Measurements from ENCODE around the gene SELENOK. TPM values are rescaled to one million over a fixed set of nuclear protein-coding genes. Genes with fewer than 3 reads are reported as not detected.

The SELENOK gene
- total RNA-seq, 6 experiments from 2014 or later = 23.0 to 34.7 (median 29.3) TPM

GRCh38 chr3:53900666-53901331 is 9.1 kb upstream of the SELENOK start:
- Histone ChIP-seq H3K36me3 (no peaks in the 10 kb centered on the region), H3K27ac (no peak overlapping the region), H3K4me3 (no peak overlapping the region), H3K9me3 (no peaks in the 10 kb centered on the region), H3K4me1 (no peaks in the 10 kb centered on the region), H3K27me3 (peaks cover 0 to 3% of the 10 kb centered on the region in 2 donors)
- ATAC-seq (no peak), DNase-seq (no peak)
- intact Hi-C loops (cut with DNase I) = no loop called here
- TF ChIP-seq POLR2A (IDR thresholded peaks at IDR 0.05) = no peak
- no peak for TF ChIP-seq CTCF (IDR thresholded peaks at IDR 0.05)
- WGBS (ENCODE audit: insufficient coverage, low coverage, low lambda C conversion rate, missing lambda C conversion rate) = 85% methylated on average over 2 of the region's 2 CpGs

GRCh38 chr3:53899750-53900149 is 8.1 kb upstream of the SELENOK start:
- Histone ChIP-seq H3K4me3 (no peak overlapping the region), H3K27me3 (peaks cover 0 to 3% of the 10 kb centered on the region in 2 donors), H3K9me3 (no peaks in the 10 kb centered on the region), H3K27ac (no peak overlapping the region), H3K4me1 (no peaks in the 10 kb centered on the region), H3K36me3 (no peaks in the 10 kb centered on the region)
- 44% methylated on average over 1 of the region's 2 CpGs for WGBS (ENCODE audit: insufficient coverage, low coverage, low lambda C conversion rate, missing lambda C conversion rate)
- TF ChIP-seq CTCF (IDR thresholded peaks at IDR 0.05) (no peak), POLR2A (IDR thresholded peaks at IDR 0.05) (no peak)
- ATAC-seq (no peak), DNase-seq (no peak)
- intact Hi-C loops (cut with DNase I) = no loop called here

GRCh38 chr3:53892286-53892637 is 603 bp upstream of the SELENOK start:
- Histone ChIP-seq H3K4me1 (peaks cover 0 to 19% (median 7%) of the 10 kb centered on the region in 4 donors), H3K4me3 (peak overlapping the region; percentile 73 to 98 (median 76)), H3K36me3 (peaks cover 0 to 8% (median 4%) of the 10 kb centered on the region in 4 donors), H3K9me3 (no peaks in the 10 kb centered on the region), H3K27ac (peak overlapping the region; percentile 78 to 98 (median 96)), H3K27me3 (no peaks in the 10 kb centered on the region)
- no peak for ATAC-seq
- no peak for DNase-seq
- intact Hi-C loops (cut with DNase I) = no loop called here
- TF ChIP-seq POLR2A (IDR thresholded peaks at IDR 0.05) (no peak), CTCF (IDR thresholded peaks at IDR 0.05) (no peak)
- WGBS (ENCODE audit: insufficient coverage, low coverage, low lambda C conversion rate, missing lambda C conversion rate) = 29% methylated on average over 4 of the region's 4 CpGs

- 2% methylated on average over 17 of the region's 21 CpGs for WGBS (ENCODE audit: insufficient coverage, low coverage, low lambda C conversion rate, missing lambda C conversion rate)
- Histone ChIP-seq H3K4me3 (peak overlapping the region; percentile 73 to 98 (median 76)), H3K4me1 (peaks cover 0 to 19% (median 7%) of the 10 kb centered on the region in 4 donors), H3K27me3 (no peaks in the 10 kb centered on the region), H3K36me3 (peaks cover 0 to 22% (median 11%) of the 10 kb centered on the region in 4 donors), H3K27ac (peak overlapping the region; percentile 96 to 98 (median 97)), H3K9me3 (no peaks in the 10 kb centered on the region)
- ATAC-seq (peak; percentile 8 to 45 (median 42)), DNase-seq (peak in 1 of 3 donors; percentile 31)
- intact Hi-C loops (cut with DNase I) = no loop called here
- TF ChIP-seq CTCF (IDR thresholded peaks at IDR 0.05) (no peak), POLR2A (IDR thresholded peaks at IDR 0.05) (no peak)
Measured at GRCh38 chr3:53890726-53891475, 758 bp downstream of the SELENOK start.

Measured in right lobe of liver (tissue), 6 donors.